HepG2 (cell line): ENCODE measurements around the gene PATL2. TPM values are rescaled to one million over a fixed set of nuclear protein-coding genes. Genes with fewer than 3 reads are reported as not detected.

Experiments used
- ATAC-seq: fragments of 200-7000 bp; cut with Tn5 transposase; 3 replicates; pipeline ENCODE4 v1.9.1; 2020; ENCODE audit warnings: mild to moderate bottlenecking, moderate library complexity
- BruUV-seq: library from RNA; stranded (reverse); fragments of 400-500 nt; replicated peaks from 2 replicates; lab custom pipeline; 2021; lab: Mats Ljungman, UMichigan
- CTCF ChIA-PET: fragments of 300-600 bp; formaldehyde crosslinking; extraction: SDS; loops from one replicate; lab custom pipeline; 2021; ENCODE audit warnings: low total read pairs, inconsistent platforms, low intra/inter-chr PET ratio; lab: Yijun Ruan, JAX
- POLR2A ChIA-PET: fragments of 350-600 bp; sonication (Branson Sonifier 250); formaldehyde crosslinking; loops from one replicate; lab custom pipeline; 2020; ENCODE audit warnings: antibody characterized with exemption, inconsistent platforms; lab: Yijun Ruan, JAX
- DNase-seq: peaks from one replicate; pipeline ENCODE4 v3.0.0-alpha.2; 2015; ENCODE audit warnings: low spot score
- FAIRE-seq: peaks from 3 replicates; lab custom pipeline; 2011; peaks lifted over from hg19 to GRCh38; lab: Jason Lieb, UNC
- H2AFZ ChIP-seq: one replicate; pipeline ENCODE4 v1.6.1; 2011; ENCODE audit warnings: low read length, inconsistent platforms
- H3K27ac ChIP-seq: fragments of 300-600 bp; 3 replicates; pipeline ENCODE4 v1.8.0; 2011; ENCODE audit warnings: mixed run types, mild to moderate bottlenecking, mixed read lengths, low read length, inconsistent platforms; ENCODE audit not compliant: insufficient read depth; ENCODE audit errors: extremely low read length
- H3K27me3 ChIP-seq, 2 experiments: fragments of 200-600 bp in 1 of 2; 2 replicates in 1 of 2; 3 replicates in 1 of 2; pipeline versions ENCODE4 v1.6.0 to v1.8.0; 2011; ENCODE audit warnings: low read length in 2 of 2, mild to moderate bottlenecking in 2 of 2, moderate library complexity in 2 of 2, inconsistent platforms in 1 of 2; ENCODE audit not compliant: insufficient read depth in 2 of 2, control insufficient read depth in 1 of 2
- H3K36me3 ChIP-seq, 2 experiments: fragments of 200-600 bp in 1 of 2; replicated peaks in 1 of 2; 2 replicates in 1 of 2; 3 replicates in 1 of 2; pipeline versions ENCODE4 v1.5.1 to v1.8.0; 2011; ENCODE audit warnings: low read length in 2 of 2, inconsistent platforms in 1 of 2; ENCODE audit not compliant: insufficient read depth in 2 of 2, control insufficient read depth in 1 of 2
- H3K4me1 ChIP-seq: 2 replicates; pipeline ENCODE4 v1.5.1; 2012; ENCODE audit warnings: low read length, inconsistent platforms; ENCODE audit not compliant: insufficient read depth
- H3K4me2 ChIP-seq: 2 replicates; pipeline ENCODE4 v1.6.0; 2011; ENCODE audit warnings: low read depth, low read length, inconsistent platforms
- H3K4me3 ChIP-seq, 3 experiments: fragments of 200-600 bp in 1 of 3; sonication (generic), shearing (Covaris generic) in 1 of 3; replicated peaks in 1 of 3; 2 replicates each; pipeline ENCODE4 v1.5.1; 2011 to 2016; ENCODE audit warnings: low read length in 3 of 3, inconsistent platforms in 2 of 3, low read depth in 2 of 3, mild to moderate bottlenecking in 2 of 3, control low read depth in 1 of 3, mixed read lengths in 1 of 3; ENCODE audit not compliant: insufficient read depth in 1 of 3
- H3K79me2 ChIP-seq: one replicate; pipeline ENCODE4 v1.6.1; 2011; ENCODE audit warnings: low read length, inconsistent platforms; ENCODE audit not compliant: insufficient read depth
- H3K9ac ChIP-seq: 2 replicates; pipeline ENCODE4 v1.6.0; 2011; ENCODE audit warnings: mild to moderate bottlenecking, low read depth, low read length, inconsistent platforms; ENCODE audit not compliant: insufficient read depth
- H3K9me3 ChIP-seq: 2 replicates; pipeline ENCODE4 v1.5.1; 2012; ENCODE audit warnings: mild to moderate bottlenecking, low read length
- H4K20me1 ChIP-seq: 2 replicates; pipeline ENCODE4 v1.6.0; 2011; ENCODE audit warnings: inconsistent platforms, mild to moderate bottlenecking, low read length, moderate library complexity; ENCODE audit not compliant: insufficient read depth
- ARHGAP35 ChIP-seq: sonication (generic); formaldehyde crosslinking; IDR thresholded peaks from 2 replicates; pipeline ENCODE4 v1.9.0; 2022; ENCODE audit warnings: mild to moderate bottlenecking, inconsistent platforms, moderate library complexity, missing genetic modification reagents, borderline replicate concordance
- CCDC6 ChIP-seq: sonication (generic); formaldehyde crosslinking; IDR thresholded peaks from 2 replicates; pipeline ENCODE4 v1.8.1; 2022; ENCODE audit warnings: mild to moderate bottlenecking, missing genetic modification reagents, moderate library complexity
- DDIT3 ChIP-seq: sonication (generic); formaldehyde crosslinking; IDR thresholded peaks from 2 replicates; pipeline ENCODE4 v1.4.0; 2020; ENCODE audit warnings: mild to moderate bottlenecking, missing genetic modification reagents
- ERF ChIP-seq: IDR thresholded peaks from 2 replicates; pipeline ENCODE4 v1.6.1; 2018; ENCODE audit warnings: missing biosample characterization, missing genetic modification reagents
- FOXC1 ChIP-seq: sonication (generic); formaldehyde crosslinking; IDR thresholded peaks from 2 replicates; pipeline ENCODE4 v1.8.0; 2022; ENCODE audit warnings: mild to moderate bottlenecking, missing genetic modification reagents, borderline replicate concordance
- HCFC1 ChIP-seq: fragments of 150-350 bp; IDR thresholded peaks from 2 replicates; pipeline ENCODE4 v1.6.1; 2014; ENCODE audit warnings: low read depth, low read length
- MAFF ChIP-seq: IDR thresholded peaks from 2 replicates; pipeline ENCODE4 v1.6.1; 2011; ENCODE audit warnings: low read depth, low read length, improper control_type of control experiment
- POLR2AphosphoS5 ChIP-seq: IDR thresholded peaks from 2 replicates; pipeline ENCODE4 v1.6.1; 2012; ENCODE audit warnings: low read depth, low read length
- RERE ChIP-seq: IDR thresholded peaks from 2 replicates; pipeline ENCODE4 v1.6.1; 2016; ENCODE audit warnings: low read depth, missing genetic modification reagents, missing compliant biosample characterization
- SMARCE1 ChIP-seq: fragments of 450-650 bp; IDR thresholded peaks from 2 replicates; pipeline ENCODE4 v1.6.1; 2017; ENCODE audit warnings: borderline replicate concordance
- ZFAT ChIP-seq: sonication (generic); formaldehyde crosslinking; conservative IDR thresholded peaks from 2 replicates; pipeline ENCODE4 v1.8.1; 2023; ENCODE audit warnings: missing genetic modification reagents, inconsistent platforms
- ZNF138 ChIP-seq: sonication (generic); formaldehyde crosslinking; IDR thresholded peaks from 2 replicates; pipeline ENCODE4 v1.5.0; 2020; ENCODE audit warnings: mild to moderate bottlenecking, low read depth, missing genetic modification reagents
- ZNF256 ChIP-seq: sonication (generic); formaldehyde crosslinking; conservative IDR thresholded peaks from 2 replicates; pipeline ENCODE4 v1.4.0; 2020; ENCODE audit warnings: missing genetic modification reagents
- ZNF292 ChIP-seq: sonication (generic); formaldehyde crosslinking; IDR thresholded peaks from 2 replicates; pipeline ENCODE4 v1.8.1; 2022; ENCODE audit warnings: mild to moderate bottlenecking, low read depth, missing genetic modification reagents, borderline replicate concordance
- ZNF33A ChIP-seq: sonication (generic); formaldehyde crosslinking; IDR thresholded peaks from 2 replicates; pipeline ENCODE4 v1.5.1; 2020; ENCODE audit warnings: missing genetic modification reagents, mild to moderate bottlenecking, moderate library complexity, borderline replicate concordance
- ZNF484 ChIP-seq: sonication (generic); formaldehyde crosslinking; IDR thresholded peaks from 2 replicates; pipeline ENCODE4 v1.5.1; 2020; ENCODE audit warnings: mild to moderate bottlenecking, low read depth, missing genetic modification reagents, borderline replicate concordance
- ZNF644 ChIP-seq: IDR thresholded peaks from 2 replicates; pipeline ENCODE4 v1.6.1; 2016; ENCODE audit warnings: low read depth
- WGBS: methylation state at CpG from one replicate; pipeline ENCODE4 v1.1.6; 2017; ENCODE audit warnings: low lambda C conversion rate; 5-methylcytosine and 5-hydroxymethylcytosine counted together
- in situ Hi-C: cut with HindIII; loops from 2 replicates; pipeline ENCODE4 v1.10.0; 2017; ENCODE audit warnings: low pct_unique_long_range_greater_than_20kb; ENCODE audit not compliant: extremely low pct_ligation_motif_present
- intact Hi-C: fragments of 100-400 bp; cut with micrococcal nuclease; formaldehyde crosslinking; loops from one replicate; pipeline ENCODE4 v1.10.0; 2022; ENCODE audit not compliant: unreplicated experiment
- polyA plus RNA-seq, 8 experiments: library from polyadenylated mRNA; depleted of rRNA in 3 of 8; stranded (reverse) in 7 of 8; unstranded in 1 of 8; fragments of >200 nt; fragmentation: Illumina TruSeq in 4 of 8; extraction: Trizol in 4 of 8; gene quantifications; 2 replicates each; pipeline versions ENCODE4 v1.2.1 to v1.2.3, GENCODE V29; 2011 to 2016; ENCODE audit warnings: low read depth in 4 of 8, missing spikeins in 1 of 8, mixed read lengths in 1 of 8; ENCODE audit not compliant: insufficient read depth in 1 of 8
- total RNA-seq, 5 experiments: library from RNA; depleted of rRNA; stranded (reverse); fragments of >200 nt; fragmentation: Illumina TruSeq; extraction: Trizol; gene quantifications; 2 replicates each; pipeline ENCODE4 v1.2.3, GENCODE V29; 2016; ENCODE audit warnings: low read depth in 1 of 5
- TF ChIP-seq, protein P1 (sequence below): sonication (generic); formaldehyde crosslinking; IDR thresholded peaks from 2 replicates; pipeline ENCODE4 v1.4.0; 2020; ENCODE audit warnings: missing genetic modification reagents, mild to moderate bottlenecking, borderline replicate concordance

Gene PATL2
- total and polyA plus RNA-seq, 2 of the 13 experiments (the other 11 are each of a cell fraction or from before 2014, with no cell fraction given): 0.15 to 0.53 TPM

DNA sequence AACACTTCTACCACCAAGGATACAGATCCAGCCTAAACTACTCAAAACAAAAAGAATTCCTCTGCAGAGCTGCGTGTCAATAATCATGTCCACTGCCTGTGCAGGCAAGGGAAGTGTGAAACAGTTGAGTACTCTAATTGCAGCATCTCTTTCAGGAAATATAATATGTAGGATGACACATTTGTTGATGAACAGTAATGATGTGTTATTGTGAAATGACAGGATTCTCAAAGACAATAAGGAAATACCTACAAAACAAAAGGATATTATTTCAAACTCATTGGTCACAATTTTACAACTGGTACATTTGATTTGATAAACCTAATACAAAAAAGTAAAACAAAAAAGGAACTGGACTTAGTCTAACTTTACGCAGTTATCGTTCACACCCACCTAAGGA, 52.1 kb downstream of the PATL2 start:
- H3K27ac ChIP-seq: no peak overlapping the region
- no peaks in the 10 kb centered on the region for H4K20me1 ChIP-seq
- ATAC-seq: no peak
- WGBS: 99% methylated on average over 3 of the region's 3 CpGs
- no peaks in the 10 kb centered on the region; a peak in 1 of 5 replicates for H3K27me3 ChIP-seq
- no peak for TF ChIP-seq ZNF33A (CRISPR knock-in tag)
- no peak for TF ChIP-seq ZFAT (CRISPR knock-in tag)
- no peak for TF ChIP-seq HCFC1
- TF ChIP-seq MAFF: no peak
- TF ChIP-seq CCDC6 (CRISPR knock-in tag): no peak
- TF ChIP-seq ZNF484 (CRISPR knock-in tag): no peak
- no peak for TF ChIP-seq ERF (CRISPR knock-in tag)
- no peak for TF ChIP-seq ZNF138 (CRISPR knock-in tag)
- no peak for TF ChIP-seq FOXC1
- TF ChIP-seq ZNF256 (CRISPR knock-in tag): no peak
- no peak for TF ChIP-seq ZNF644
- TF ChIP-seq ZNF292 (CRISPR knock-in tag): no peak
- TF ChIP-seq DDIT3 (CRISPR knock-in tag): no peak
- TF ChIP-seq ARHGAP35 (CRISPR knock-in tag): no peak
- TF ChIP-seq RERE (CRISPR knock-in tag): no peak
- TF ChIP-seq SMARCE1: no peak
- TF ChIP-seq POLR2AphosphoS5: no peak
- TF ChIP-seq, protein P1, sequence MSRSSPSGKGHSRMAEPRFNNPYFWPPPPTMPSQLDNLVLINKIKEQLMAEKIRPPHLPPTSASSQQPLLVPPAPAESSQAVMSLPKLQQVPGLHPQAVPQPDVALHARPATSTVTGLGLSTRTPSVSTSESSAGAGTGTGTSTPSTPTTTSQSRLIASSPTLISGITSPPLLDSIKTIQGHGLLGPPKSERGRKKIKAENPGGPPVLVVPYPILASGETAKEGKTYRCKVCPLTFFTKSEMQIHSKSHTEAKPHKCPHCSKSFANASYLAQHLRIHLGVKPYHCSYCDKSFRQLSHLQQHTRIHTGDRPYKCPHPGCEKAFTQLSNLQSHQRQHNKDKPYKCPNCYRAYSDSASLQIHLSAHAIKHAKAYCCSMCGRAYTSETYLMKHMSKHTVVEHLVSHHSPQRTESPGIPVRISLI (CRISPR knock-in tag): no peak
- peaks cover 10% of the 10 kb centered on the region for H3K4me1 ChIP-seq
- H3K79me2 ChIP-seq: peaks cover 14% of the 10 kb centered on the region
- no peaks in the 10 kb centered on the region for H3K9me3 ChIP-seq
- FAIRE-seq: no peak
- H3K36me3 ChIP-seq: peaks cover 2 to 24% of the 10 kb centered on the region in 2 experiments; a peak in 3 of 5 replicates
- H3K4me2 ChIP-seq: no peak overlapping the region
- BruUV-seq: no TSS peak
- CTCF ChIA-PET: no interaction called here
- no peak overlapping the region for H3K9ac ChIP-seq
- POLR2A ChIA-PET: no interaction called here
- intact Hi-C loops (no loop called here), in situ Hi-C loops (no loop called here)
- no peak overlapping the region for H3K4me3 ChIP-seq
- H2AFZ ChIP-seq: no peak overlapping the region
- no peak for DNase-seq
